Testis (tissue), 2 donors: ENCODE measurements around the gene APCDD1L.

Source experiments
- CTCF ChIP-seq, 3 experiments: fragments of 450-650 bp in 2 of 3; fragments of 200-600 bp in 1 of 3; sonication (generic) in 1 of 3; IDR thresholded peaks; one replicate each; pipeline ENCODE4 v1.5.1; 2016 to 2019; ENCODE audit warnings: antibody characterized with exemption in 3 of 3, mild to moderate bottlenecking in 2 of 3, moderate library complexity in 1 of 3
- POLR2A ChIP-seq: fragments of 450-650 bp; IDR thresholded peaks from one replicate; pipeline ENCODE4 v1.6.1; 2017; ENCODE audit warnings: antibody characterized with exemption, mild to moderate bottlenecking, moderate library complexity

DNA sequence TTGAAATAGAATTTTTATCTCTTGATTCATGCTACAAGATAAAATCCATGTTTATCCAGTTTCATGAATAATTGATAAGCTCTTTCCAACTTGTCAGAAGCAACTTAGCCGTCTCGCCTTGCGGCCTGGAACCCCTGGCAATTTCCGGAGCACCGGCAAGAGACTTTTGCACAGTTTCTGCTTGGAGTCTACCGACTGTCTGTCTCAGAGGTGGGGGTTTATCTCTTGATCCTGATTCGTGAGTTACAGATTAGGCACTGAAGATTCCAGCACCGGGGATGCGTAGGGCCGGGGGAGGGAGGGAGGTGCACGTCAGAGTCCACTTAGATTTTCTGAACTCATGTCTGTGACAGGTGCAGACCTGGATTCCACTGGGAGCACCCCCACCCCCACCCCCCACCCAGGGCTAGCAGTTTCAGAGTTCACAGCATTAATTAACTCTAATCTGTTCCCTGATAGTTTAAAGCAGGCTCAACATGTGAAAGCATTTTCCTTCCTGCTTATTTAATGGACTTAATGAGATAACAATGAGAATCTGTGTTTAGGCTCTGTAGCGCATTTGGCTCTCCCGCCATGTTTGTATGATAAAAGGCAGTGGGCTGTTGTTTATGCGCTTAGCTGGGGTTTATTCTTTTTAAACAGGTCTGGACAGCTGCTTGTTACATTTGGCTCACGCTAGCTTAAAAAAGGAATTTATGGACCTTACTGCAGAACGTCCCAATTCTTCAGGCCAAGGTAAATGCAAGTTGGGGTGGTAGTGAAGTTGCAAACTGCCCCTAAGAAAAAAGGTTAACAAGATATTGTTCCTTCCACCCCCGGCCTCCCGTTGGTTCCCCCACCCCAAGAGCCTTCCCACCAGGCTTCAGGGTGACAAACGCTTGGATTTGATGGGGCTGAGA lies 8.1 kb upstream of the APCDD1L start:
- TF ChIP-seq CTCF (IDR thresholded peaks at IDR 0.05) (no peak), POLR2A (no peak)
